ENCODE measurements around the gene FUT8.

DNA sequence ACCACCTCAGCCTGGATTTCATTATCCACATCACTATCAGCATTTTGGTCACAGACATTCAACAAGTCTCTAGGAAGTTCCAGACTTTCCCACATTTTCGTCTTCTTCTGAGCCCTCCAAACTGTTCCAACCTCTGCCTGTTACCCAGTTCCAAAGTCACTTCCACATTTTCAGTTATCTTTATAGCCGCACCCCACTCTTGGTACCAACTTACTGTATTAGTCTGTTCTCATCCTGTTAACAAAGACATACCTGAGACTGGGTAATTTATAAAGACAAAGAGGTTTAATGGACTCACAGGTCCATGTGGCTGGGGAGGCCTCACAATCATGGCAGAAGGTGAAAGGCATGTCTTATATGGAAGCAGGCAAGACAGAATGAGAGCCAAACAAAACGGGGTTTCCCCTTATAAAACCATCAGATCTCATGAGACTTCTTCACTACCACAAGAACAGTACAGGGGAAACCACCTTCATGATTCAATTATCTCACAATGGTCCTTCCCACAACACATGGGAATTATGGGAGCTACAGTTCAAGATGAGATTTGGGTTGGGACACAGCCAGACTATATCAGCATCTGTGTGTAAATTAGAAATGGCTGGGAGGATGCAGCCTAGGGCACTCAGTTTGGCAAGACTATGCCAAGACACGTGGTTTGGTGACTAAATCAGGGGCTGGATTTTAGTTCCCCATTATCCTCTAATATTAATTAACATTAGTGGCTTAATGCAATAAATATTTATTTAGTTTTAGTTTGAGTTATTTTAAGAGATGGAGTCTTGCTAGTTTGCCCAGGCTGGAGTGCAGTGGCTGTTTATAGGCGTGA is 16.2 kb upstream of the FUT8 start:
- TF ChIP-seq, protein P1, sequence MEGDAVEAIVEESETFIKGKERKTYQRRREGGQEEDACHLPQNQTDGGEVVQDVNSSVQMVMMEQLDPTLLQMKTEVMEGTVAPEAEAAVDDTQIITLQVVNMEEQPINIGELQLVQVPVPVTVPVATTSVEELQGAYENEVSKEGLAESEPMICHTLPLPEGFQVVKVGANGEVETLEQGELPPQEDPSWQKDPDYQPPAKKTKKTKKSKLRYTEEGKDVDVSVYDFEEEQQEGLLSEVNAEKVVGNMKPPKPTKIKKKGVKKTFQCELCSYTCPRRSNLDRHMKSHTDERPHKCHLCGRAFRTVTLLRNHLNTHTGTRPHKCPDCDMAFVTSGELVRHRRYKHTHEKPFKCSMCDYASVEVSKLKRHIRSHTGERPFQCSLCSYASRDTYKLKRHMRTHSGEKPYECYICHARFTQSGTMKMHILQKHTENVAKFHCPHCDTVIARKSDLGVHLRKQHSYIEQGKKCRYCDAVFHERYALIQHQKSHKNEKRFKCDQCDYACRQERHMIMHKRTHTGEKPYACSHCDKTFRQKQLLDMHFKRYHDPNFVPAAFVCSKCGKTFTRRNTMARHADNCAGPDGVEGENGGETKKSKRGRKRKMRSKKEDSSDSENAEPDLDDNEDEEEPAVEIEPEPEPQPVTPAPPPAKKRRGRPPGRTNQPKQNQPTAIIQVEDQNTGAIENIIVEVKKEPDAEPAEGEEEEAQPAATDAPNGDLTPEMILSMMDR (IDR thresholded peaks at IDR 0.05; ENCODE audit: borderline replicate concordance, extremely low read depth, low read length, poor library complexity, severe bottlenecking) = no peak
- TF ChIP-seq EZH2 (IDR thresholded peaks at IDR 0.05; ENCODE audit: borderline replicate concordance, low read depth, low read length, severe bottlenecking) = no peak

Data from DND-41 (cell line).